DMS 273 (cell line): ENCODE data around the gene ULK4.
"Not testable (repeated sequence)": the region's sequence is repeated elsewhere in the genome, so short reads cannot be mapped to it uniquely, and the experiment has no call there.

ENCODE experiments used
- DNase-seq: peaks from one replicate; lab custom pipeline; 2025; ENCODE audit not compliant: unreplicated experiment; lab: John Stamatoyannopoulos, UW

Gene ULK4

GRCh38 chr3:41583014-41583413, 378.9 kb downstream of the ULK4 start:
- DNase-seq: no peak

GRCh38 chr3:41581700-41582099, 380.2 kb downstream of the ULK4 start:
- no peak for DNase-seq

GRCh38 chr3:41580274-41580959, 381.5 kb downstream of the ULK4 start:
- DNase-seq: no peak

- DNase-seq: no peak
Measured at GRCh38 chr3:41579861-41580260, 382.0 kb downstream of the ULK4 start.

- DNase-seq: no peak
Measured at GRCh38 chr3:41578798-41579197, 383.1 kb downstream of the ULK4 start.

GRCh38 chr3:41575724-41576123, 386.2 kb downstream of the ULK4 start:
- DNase-seq: peak; percentile 48

- DNase-seq: peak; percentile 32
Measured at GRCh38 chr3:41574900-41575299, 387.0 kb downstream of the ULK4 start.

- DNase-seq: no peak
Measured at GRCh38 chr3:41573591-41573990, 388.3 kb downstream of the ULK4 start.

- no peak for DNase-seq
Measured at GRCh38 chr3:41572092-41572491, 389.8 kb downstream of the ULK4 start.

GRCh38 chr3:41569632-41570305, 392.1 kb downstream of the ULK4 start:
- no peak for DNase-seq

GRCh38 chr3:41565948-41566514, 395.9 kb downstream of the ULK4 start:
- no peak for DNase-seq

GRCh38 chr3:41565003-41565402, 396.9 kb downstream of the ULK4 start:
- no peak for DNase-seq

GRCh38 chr3:41556245-41556644, 405.7 kb downstream of the ULK4 start:
- DNase-seq: not testable (repeated sequence)

GRCh38 chr3:41532976-41533375, 428.9 kb downstream of the ULK4 start:
- no peak for DNase-seq

GRCh38 chr3:41526995-41527573, 434.8 kb downstream of the ULK4 start:
- DNase-seq: no peak

GRCh38 chr3:41525303-41526064, 436.4 kb downstream of the ULK4 start:
- no peak for DNase-seq

- DNase-seq: no peak
Measured at GRCh38 chr3:41523897-41524296, 438.0 kb downstream of the ULK4 start.

- no peak for DNase-seq
Measured at GRCh38 chr3:41522612-41523011, 439.3 kb downstream of the ULK4 start.

- DNase-seq: no peak
Measured at GRCh38 chr3:41521010-41521655, 440.8 kb downstream of the ULK4 start.

- DNase-seq: no peak
Measured at GRCh38 chr3:41519746-41520145, 442.2 kb downstream of the ULK4 start.

GRCh38 chr3:41518626-41519025, 443.3 kb downstream of the ULK4 start:
- no peak for DNase-seq
